Thymus (tissue), 11 donors: ENCODE data around the gene CAPN10. TPM values are rescaled to one million over a fixed set of nuclear protein-coding genes. Genes with fewer than 3 reads are reported as not detected.
A peak's percentile ranks its signal among the peaks of the same experiment; 100 is the strongest.

Experiments used
- DNase-seq, 9 donors: peaks; one replicate each; pipeline ENCODE4 v3.0.0-alpha.2; 2013; ENCODE audit warnings: low spot score in 9 of 9, low read depth in 6 of 9, missing footprints in 1 of 9
- H3K27ac ChIP-seq, 2 donors: one replicate each; pipeline ENCODE4 v1.5.1; 2013; ENCODE audit warnings: control low read depth in 1 of 2, low read depth in 1 of 2, low read length in 1 of 2, mild to moderate bottlenecking in 1 of 2, moderate library complexity in 1 of 2
- H3K27me3 ChIP-seq, 2 donors: one replicate each; pipeline ENCODE4 v1.5.1; 2013; ENCODE audit warnings: low read length in 1 of 2; ENCODE audit not compliant: control insufficient read depth in 2 of 2, insufficient read depth in 1 of 2
- H3K36me3 ChIP-seq, 2 donors: one replicate each; pipeline ENCODE4 v1.5.1; 2013; ENCODE audit warnings: low read length in 1 of 2, mild to moderate bottlenecking in 1 of 2, moderate library complexity in 1 of 2; ENCODE audit not compliant: control insufficient read depth in 2 of 2, insufficient read depth in 2 of 2
- H3K4me1 ChIP-seq, 2 donors: one replicate each; pipeline ENCODE4 v1.5.1; 2013; ENCODE audit warnings: low read length in 2 of 2; ENCODE audit not compliant: control insufficient read depth in 2 of 2, insufficient read depth in 2 of 2
- H3K4me3 ChIP-seq, 2 donors: one replicate each; pipeline ENCODE4 v1.5.1; 2013; ENCODE audit warnings: low read length in 2 of 2, control low read depth in 1 of 2, mild to moderate bottlenecking in 1 of 2
- H3K9me3 ChIP-seq, 2 donors: one replicate each; pipeline ENCODE4 v1.5.1; 2013; ENCODE audit warnings: low read length in 1 of 2, mild to moderate bottlenecking in 1 of 2; ENCODE audit not compliant: control insufficient read depth in 2 of 2, insufficient read depth in 1 of 2
- WGBS: extraction: QIAGEN DNeasy Blood & Tissue Kit; methylation state at CpG from one replicate; pipeline ENCODE4 v1.1.7; 2013; 5-methylcytosine and 5-hydroxymethylcytosine counted together
- polyA plus RNA-seq: library from polyadenylated mRNA; stranded (reverse); fragments of 200-250 nt; gene quantifications from one replicate; pipeline ENCODE4 v1.2.3, GENCODE V29; 2013
- total RNA-seq: library from RNA; stranded (reverse); fragments of 120-200 nt; gene quantifications from one replicate; pipeline ENCODE4 v1.2.4, GENCODE V29; 2013
- donor health status: healthy.

Gene CAPN10
- total and polyA plus RNA-seq, 2 donors, result 34.1 to 67.0 TPM

GRCh38 chr2:240622060-240622411 lies 35.5 kb downstream of the CAPN10 start:
- peaks cover 0 to 2% of the 10 kb centered on the region in 2 donors for H3K9me3 ChIP-seq
- H3K27ac ChIP-seq, result no peak overlapping the region
- H3K36me3 ChIP-seq, result no peaks in the 10 kb centered on the region
- WGBS, result 76% methylated on average over 9 of the region's 9 CpGs
- H3K4me3 ChIP-seq, result no peak overlapping the region
- H3K4me1 ChIP-seq, result peaks cover 0 to 56% of the 10 kb centered on the region in 2 donors
- DNase-seq, result no peak
- no peaks in the 10 kb centered on the region for H3K27me3 ChIP-seq

GRCh38 chr2:240622531-240623235 lies 36.1 kb downstream of the CAPN10 start:
- Histone ChIP-seq H3K27ac (no peak overlapping the region), H3K4me1 (peaks cover 0 to 62% of the 10 kb centered on the region in 2 donors), H3K27me3 (no peaks in the 10 kb centered on the region), H3K36me3 (no peaks in the 10 kb centered on the region), H3K9me3 (no peaks in the 10 kb centered on the region), H3K4me3 (no peak overlapping the region)
- WGBS, result 12% methylated on average over 37 of the region's 37 CpGs
- no peak for DNase-seq

GRCh38 chr2:240623531-240624010 lies 37.0 kb downstream of the CAPN10 start:
- Histone ChIP-seq H3K4me3 (no peak overlapping the region), H3K4me1 (peaks cover 0 to 63% of the 10 kb centered on the region in 2 donors), H3K9me3 (no peaks in the 10 kb centered on the region), H3K36me3 (no peaks in the 10 kb centered on the region), H3K27me3 (no peaks in the 10 kb centered on the region), H3K27ac (no peak overlapping the region)
- DNase-seq, result no peak
- WGBS, result 75% methylated on average over 10 of the region's 10 CpGs

GRCh38 chr2:240624011-240624949 lies 37.7 kb downstream of the CAPN10 start:
- Histone ChIP-seq H3K9me3 (no peaks in the 10 kb centered on the region), H3K36me3 (no peaks in the 10 kb centered on the region), H3K27ac (no peak overlapping the region), H3K27me3 (no peaks in the 10 kb centered on the region), H3K4me3 (no peak overlapping the region), H3K4me1 (peaks cover 0 to 63% of the 10 kb centered on the region in 2 donors)
- no peak for DNase-seq
- WGBS, result 66% methylated on average over 24 of the region's 24 CpGs

- Histone ChIP-seq H3K4me3 (no peak within 1 kb of the TSS), H3K27ac (peak within 1 kb of the TSS in 1 of 2 donors; percentile 24)
- 23% methylated on average over 23 of the region's 23 CpGs for WGBS
These were observed 38.6 kb downstream of the CAPN10 start, which contains the start of gene GPR35 for GRCh38 chr2:240624950-240625621. Gene GPR35, plus strand, starts transcription at chr2:240625480. Its CDS starts 4,473 bp downstream, at chr2:240629953.

GRCh38 chr2:240626531-240627300 lies 40.2 kb downstream of the CAPN10 start:
- WGBS, result 47% methylated on average over 21 of the region's 21 CpGs
- Histone ChIP-seq H3K4me3 (no peak overlapping the region), H3K27ac (peak overlapping the region in 1 of 2 donors; percentile 4), H3K36me3 (no peaks in the 10 kb centered on the region), H3K27me3 (no peaks in the 10 kb centered on the region), H3K4me1 (peaks cover 0 to 47% of the 10 kb centered on the region in 2 donors), H3K9me3 (peaks cover 0 to 3% of the 10 kb centered on the region in 2 donors)
- DNase-seq, result peak in 4 of 9 donors; percentile 15 to 53 (median 36)

More at GRCh38 chr2:240624950-240625621, 38.6 kb downstream of the CAPN10 start, which contains the start of gene GPR35:
- Histone ChIP-seq H3K4me1 (peaks cover 0 to 62% of the 10 kb centered on the region in 2 donors), H3K9me3 (no peaks in the 10 kb centered on the region), H3K36me3 (no peaks in the 10 kb centered on the region), H3K27me3 (no peaks in the 10 kb centered on the region)
- peak in 3 of 9 donors; percentile 19 to 51 (median 38) for DNase-seq

GRCh38 chr2:240627736-240628506 lies 41.4 kb downstream of the CAPN10 start:
- peaks cover 0 to 13% of the 10 kb centered on the region in 2 donors for H3K9me3 ChIP-seq
- H3K4me3 ChIP-seq, result no peak overlapping the region
- no peak for DNase-seq
- H3K36me3 ChIP-seq, result no peaks in the 10 kb centered on the region
- no peak overlapping the region for H3K27ac ChIP-seq
- H3K27me3 ChIP-seq, result no peaks in the 10 kb centered on the region
- 95% methylated on average over 17 of the region's 17 CpGs for WGBS
- H3K4me1 ChIP-seq, result peaks cover 0 to 35% of the 10 kb centered on the region in 2 donors

GRCh38 chr2:240628507-240628807 lies 41.9 kb downstream of the CAPN10 start:
- Histone ChIP-seq H3K27ac (no peak overlapping the region), H3K36me3 (no peaks in the 10 kb centered on the region), H3K4me3 (no peak overlapping the region), H3K27me3 (no peaks in the 10 kb centered on the region), H3K9me3 (peaks cover 0 to 13% of the 10 kb centered on the region in 2 donors), H3K4me1 (peaks cover 0 to 32% of the 10 kb centered on the region in 2 donors)
- no peak for DNase-seq
- WGBS, result 95% methylated on average over 7 of the region's 7 CpGs
